Measurements from ENCODE around the gene WWOX. TPM values are rescaled to one million over a fixed set of nuclear protein-coding genes. Genes with fewer than 3 reads are reported as not detected.

The WWOX gene
- total RNA-seq, 1 experiment from 2014 or later = 13.0 TPM

- no peak for DNase-seq (ENCODE audit: low read depth)
Observed at GRCh38 chr16:78645657-78646056, 546.2 kb downstream of the WWOX start.

- DNase-seq (ENCODE audit: low read depth) = no peak
Observed at GRCh38 chr16:78647019-78647418, 547.6 kb downstream of the WWOX start.

- no peak for DNase-seq (ENCODE audit: low read depth)
Observed at GRCh38 chr16:78647491-78647890, 548.0 kb downstream of the WWOX start.

- no peak for DNase-seq (ENCODE audit: low read depth)
Observed at GRCh38 chr16:78648517-78648916, 549.1 kb downstream of the WWOX start.

- DNase-seq (ENCODE audit: low read depth) = no peak
Observed at GRCh38 chr16:78650339-78651074, 551.1 kb downstream of the WWOX start.

- DNase-seq (ENCODE audit: low read depth) = no peak
Observed at GRCh38 chr16:78654929-78655328, 555.5 kb downstream of the WWOX start.

- no peak for DNase-seq (ENCODE audit: low read depth)
Observed at GRCh38 chr16:78655331-78656113, 556.1 kb downstream of the WWOX start.

GRCh38 chr16:78656887-78657286, 557.4 kb downstream of the WWOX start:
- DNase-seq (ENCODE audit: low read depth) = no peak

- DNase-seq (ENCODE audit: low read depth) = no peak
Observed at GRCh38 chr16:78659216-78659615, 559.8 kb downstream of the WWOX start.

- no peak for DNase-seq (ENCODE audit: low read depth)
Observed at GRCh38 chr16:78659668-78660217, 560.3 kb downstream of the WWOX start.

GRCh38 chr16:78660795-78661194, 561.3 kb downstream of the WWOX start:
- no peak for DNase-seq (ENCODE audit: low read depth)

- no peak for DNase-seq (ENCODE audit: low read depth)
Observed at GRCh38 chr16:78663690-78664089, 564.2 kb downstream of the WWOX start.

GRCh38 chr16:78664811-78665772, 565.6 kb downstream of the WWOX start:
- DNase-seq (ENCODE audit: low read depth) = peak; percentile 47

- no peak for DNase-seq (ENCODE audit: low read depth)
Observed at GRCh38 chr16:78666318-78666717, 566.9 kb downstream of the WWOX start.

GRCh38 chr16:78667675-78668074, 568.2 kb downstream of the WWOX start:
- no peak for DNase-seq (ENCODE audit: low read depth)

GRCh38 chr16:78668393-78668792, 568.9 kb downstream of the WWOX start:
- no peak for DNase-seq (ENCODE audit: low read depth)

GRCh38 chr16:78669994-78670393, 570.5 kb downstream of the WWOX start:
- DNase-seq (ENCODE audit: low read depth) = peak; percentile 50

GRCh38 chr16:78672779-78673556, 573.5 kb downstream of the WWOX start:
- no peak for DNase-seq (ENCODE audit: low read depth)

GRCh38 chr16:78673884-78674283, 574.4 kb downstream of the WWOX start:
- no peak for DNase-seq (ENCODE audit: low read depth)

- DNase-seq (ENCODE audit: low read depth) = peak; percentile 15
Observed at GRCh38 chr16:78675312-78675711, 575.9 kb downstream of the WWOX start.

Measured in LHCN-M2 (cell line).